K562 (cell line): ENCODE data around the gene ORAI3. TPM values are rescaled to one million over a fixed set of nuclear protein-coding genes. Genes with fewer than 3 reads are reported as not detected.

ENCODE experiments used
- ARHGAP35 ChIP-seq: fragments of 450-650 bp; IDR thresholded peaks from 2 replicates; pipeline ENCODE4 v1.6.1; 2018; ENCODE audit not compliant: partially characterized antibody
- CAMTA2 ChIP-seq: fragments of 250-450 bp; sonication (Bioruptor Pico); conservative IDR thresholded peaks from 2 replicates; pipeline ENCODE4 v1.5.1; 2022
- CBFA2T3 ChIP-seq: fragments of 450-650 bp; IDR thresholded peaks from 2 replicates; pipeline ENCODE4 v1.6.1; 2017
- GATA2 ChIP-seq: sonication (generic); formaldehyde crosslinking; IDR thresholded peaks from 2 replicates; pipeline ENCODE4 v1.4.0; 2020; ENCODE audit warnings: mild to moderate bottlenecking, missing genetic modification reagents
- HMG20A ChIP-seq: fragments of 450-650 bp; formaldehyde crosslinking; conservative IDR thresholded peaks from 2 replicates; pipeline ENCODE4 v1.4.0; 2020; ENCODE audit warnings: mild to moderate bottlenecking, mixed read lengths
- HNRNPLL ChIP-seq: fragments of 200-400 bp; formaldehyde crosslinking; IDR thresholded peaks from 2 replicates; pipeline ENCODE4 v1.6.1; 2017; ENCODE audit warnings: low read length, low read depth, mild to moderate bottlenecking; ENCODE audit not compliant: poor library complexity, severe bottlenecking
- ILK ChIP-seq: fragments of 450-650 bp; IDR thresholded peaks from 2 replicates; pipeline ENCODE4 v1.6.1; 2016; ENCODE audit warnings: missing genetic modification characterization, low read depth, mild to moderate bottlenecking, missing compliant biosample characterization, moderate library complexity, borderline replicate concordance
- MBD2 ChIP-seq: sonication (generic); IDR thresholded peaks from 2 replicates; pipeline ENCODE4 v1.6.1; 2016; ENCODE audit warnings: low read depth, borderline replicate concordance
- MTA2 ChIP-seq: fragments of 450-650 bp; IDR thresholded peaks from 2 replicates; pipeline ENCODE4 v1.6.1; 2016; ENCODE audit warnings: low read depth
- SMARCA4 ChIP-seq: fragments of 450-650 bp; IDR thresholded peaks from 2 replicates; pipeline ENCODE4 v1.6.1; 2016
- ZC3H11A ChIP-seq: IDR thresholded peaks from 2 replicates; pipeline ENCODE4 v1.6.1; 2012; ENCODE audit warnings: low read depth, low read length, improper control_type of control experiment
- ZFX ChIP-seq: sonication (generic); formaldehyde crosslinking; IDR thresholded peaks from 2 replicates; pipeline ENCODE4 v1.8.0; 2022; ENCODE audit warnings: mild to moderate bottlenecking, missing genetic modification reagents, moderate library complexity
- ZNF589 ChIP-seq: fragments of 200-800 bp; sonication (Bioruptor generic); IDR thresholded peaks from 2 replicates; pipeline ENCODE4 v1.6.1; 2016; ENCODE audit warnings: low read depth, missing genetic modification characterization, missing compliant biosample characterization
- ZNF707 ChIP-seq: fragments of 250-450 bp; sonication (Bioruptor Pico); conservative IDR thresholded peaks from 2 replicates; pipeline ENCODE4 v1.8.0; 2022; ENCODE audit warnings: inconsistent platforms, mild to moderate bottlenecking, moderate library complexity
- ZNF79 ChIP-seq: fragments of 250-450 bp; sonication (Bioruptor Pico); IDR thresholded peaks from 2 replicates; pipeline ENCODE4 v1.4.0; 2020; ENCODE audit warnings: low read depth, mild to moderate bottlenecking, moderate library complexity
- ZSCAN29 ChIP-seq: fragments of 450-650 bp; IDR thresholded peaks from 2 replicates; pipeline ENCODE4 v1.6.1; 2017
- polyA plus RNA-seq, 8 experiments: library from polyadenylated mRNA; depleted of rRNA in 4 of 8; stranded (reverse) in 5 of 8; unstranded in 3 of 8; fragments of >200 nt; fragmentation: Nextera tagmentation in 2 of 8; fragmentation: Illumina TruSeq in 1 of 8; extraction: Ambion mirVana in 2 of 8; extraction: Trizol in 1 of 8; gene quantifications; 2 replicates each; pipeline versions ENCODE4 v1.2.1 to v1.2.3, GENCODE V29; 2011 to 2014; ENCODE audit warnings: inconsistent platforms in 1 of 8, missing spikeins in 1 of 8
- total RNA-seq, 7 experiments: library from RNA; depleted of rRNA in 6 of 7; stranded (reverse); fragments of >200 nt in 6 of 7; fragmentation: Illumina TruSeq in 2 of 7; extraction: Trizol in 2 of 7; gene quantifications; 2 replicates each; pipeline versions ENCODE4 v1.2.1 to v1.2.3, GENCODE V29; 2011 to 2021; ENCODE audit warnings: low replicate concordance in 1 of 7
- TF ChIP-seq, protein P1 (sequence below): sonication (generic); formaldehyde crosslinking; IDR thresholded peaks from 2 replicates; pipeline ENCODE4 v1.8.0; 2022; ENCODE audit warnings: mild to moderate bottlenecking, missing genetic modification reagents
- TF ChIP-seq, protein P2 (sequence below): sonication (generic); formaldehyde crosslinking; IDR thresholded peaks from 2 replicates; pipeline ENCODE4 v1.9.0; 2022; ENCODE audit warnings: mild to moderate bottlenecking, missing genetic modification reagents
- TF ChIP-seq, protein P3 (sequence below): IDR thresholded peaks from 2 replicates; pipeline ENCODE4 v1.6.1; 2014; ENCODE audit warnings: antibody characterized with exemption
- TF ChIP-seq, protein P4 (sequence below): IDR thresholded peaks from 2 replicates; pipeline ENCODE4 v1.6.1; 2016; ENCODE audit warnings: missing genetic modification characterization, missing compliant biosample characterization
- TF ChIP-seq, protein P5 (sequence below), 3 experiments: fragments of 200-800 bp in 1 of 3; fragments of 250-450 bp in 1 of 3; fragments of 450-650 bp in 1 of 3; sonication (Bioruptor Pico) in 1 of 3; sonication (Bioruptor generic) in 1 of 3; formaldehyde crosslinking in 1 of 3; IDR thresholded peaks; 2 replicates each; pipeline versions ENCODE4 v1.6.1 to v1.8.0; 2016 to 2022; ENCODE audit warnings: mild to moderate bottlenecking in 2 of 3, missing genetic modification characterization in 2 of 3, missing compliant biosample characterization in 1 of 3, moderate library complexity in 1 of 3

Gene ORAI3
- total and polyA plus RNA-seq, 9 of the 15 experiments (the other 6 are each of a cell fraction or from before 2014, with no cell fraction given): 4.9 to 23.3 (median 14.1) TPM

DNA sequence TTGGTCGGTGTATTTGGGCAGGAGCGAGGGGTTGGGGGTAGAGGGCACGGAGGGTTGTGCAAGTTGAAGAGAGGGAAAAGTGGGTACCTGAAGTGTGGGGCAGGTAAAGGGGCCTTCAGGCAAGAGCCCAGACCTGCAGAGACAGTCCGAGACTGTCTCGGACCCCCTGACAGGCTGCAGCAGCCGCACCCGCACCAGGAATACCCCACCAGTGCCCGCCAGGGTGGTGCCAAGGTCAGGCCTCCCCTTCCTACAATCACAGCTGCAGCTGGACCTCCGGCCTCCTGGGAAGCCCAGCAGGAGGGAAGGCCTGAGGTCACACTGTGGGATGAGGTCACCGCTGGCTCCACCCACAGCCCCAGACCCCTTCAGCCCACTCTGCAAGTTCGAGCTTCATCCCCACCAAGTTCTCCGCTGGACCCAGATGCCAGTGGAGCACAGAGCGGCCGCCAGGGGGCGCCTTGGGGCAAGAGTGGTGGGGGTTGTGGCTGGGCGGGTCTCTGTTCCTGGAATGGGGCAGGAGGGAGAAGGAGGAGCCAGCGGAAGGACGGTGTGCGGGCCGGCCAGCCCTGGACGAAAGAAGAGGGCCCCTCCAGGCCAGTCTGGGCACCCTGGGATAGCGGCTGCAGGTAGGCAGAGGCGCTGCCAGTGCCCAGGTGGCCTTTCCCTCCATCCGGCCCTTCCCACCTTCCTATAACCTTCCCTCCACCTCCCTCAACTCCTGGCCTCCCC, 36.0 kb downstream of the ORAI3 start, which contains the start of gene HSD3B7 (continued):
- TF ChIP-seq, protein P1, sequence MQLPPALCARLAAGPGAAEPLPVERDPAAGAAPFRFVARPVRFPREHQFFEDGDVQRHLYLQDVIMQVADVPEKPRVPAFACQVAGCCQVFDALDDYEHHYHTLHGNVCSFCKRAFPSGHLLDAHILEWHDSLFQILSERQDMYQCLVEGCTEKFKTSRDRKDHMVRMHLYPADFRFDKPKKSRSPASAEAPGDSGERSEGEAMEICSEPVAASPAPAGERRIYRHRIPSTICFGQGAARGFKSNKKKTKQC: no peak
- no peak; the same call in 1 of the 2 replicates for TF ChIP-seq ZFX (CRISPR knock-in tag)
- TF ChIP-seq CBFA2T3: 0 out of 2 replicates have a peak, but pooled peaks have one; percentile 3
- TF ChIP-seq ZNF79 (CRISPR knock-in tag): no peak
- TF ChIP-seq, protein P2, sequence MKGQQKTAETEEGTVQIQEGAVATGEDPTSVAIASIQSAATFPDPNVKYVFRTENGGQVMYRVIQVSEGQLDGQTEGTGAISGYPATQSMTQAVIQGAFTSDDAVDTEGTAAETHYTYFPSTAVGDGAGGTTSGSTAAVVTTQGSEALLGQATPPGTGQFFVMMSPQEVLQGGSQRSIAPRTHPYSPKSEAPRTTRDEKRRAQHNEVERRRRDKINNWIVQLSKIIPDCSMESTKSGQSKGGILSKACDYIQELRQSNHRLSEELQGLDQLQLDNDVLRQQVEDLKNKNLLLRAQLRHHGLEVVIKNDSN (CRISPR knock-in tag): no peak
- TF ChIP-seq ILK: no peak
- no peak for TF ChIP-seq HNRNPLL
- 0 out of 2 replicates have a peak, but pooled peaks have one; percentile 24 for TF ChIP-seq SMARCA4
- TF ChIP-seq ZC3H11A: no peak
- no peak for TF ChIP-seq MTA2
- TF ChIP-seq, protein P3, sequence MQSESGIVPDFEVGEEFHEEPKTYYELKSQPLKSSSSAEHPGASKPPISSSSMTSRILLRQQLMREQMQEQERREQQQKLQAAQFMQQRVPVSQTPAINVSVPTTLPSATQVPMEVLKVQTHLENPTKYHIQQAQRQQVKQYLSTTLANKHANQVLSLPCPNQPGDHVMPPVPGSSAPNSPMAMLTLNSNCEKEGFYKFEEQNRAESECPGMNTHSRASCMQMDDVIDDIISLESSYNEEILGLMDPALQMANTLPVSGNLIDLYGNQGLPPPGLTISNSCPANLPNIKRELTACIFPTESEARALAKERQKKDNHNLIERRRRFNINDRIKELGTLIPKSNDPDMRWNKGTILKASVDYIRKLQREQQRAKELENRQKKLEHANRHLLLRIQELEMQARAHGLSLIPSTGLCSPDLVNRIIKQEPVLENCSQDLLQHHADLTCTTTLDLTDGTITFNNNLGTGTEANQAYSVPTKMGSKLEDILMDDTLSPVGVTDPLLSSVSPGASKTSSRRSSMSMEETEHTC: no peak
- no peak for TF ChIP-seq ARHGAP35
- no peak for TF ChIP-seq ZNF707 (CRISPR knock-in tag)
- no peak; the same call in 1 of the 2 replicates for TF ChIP-seq MBD2
- TF ChIP-seq, protein P4, sequence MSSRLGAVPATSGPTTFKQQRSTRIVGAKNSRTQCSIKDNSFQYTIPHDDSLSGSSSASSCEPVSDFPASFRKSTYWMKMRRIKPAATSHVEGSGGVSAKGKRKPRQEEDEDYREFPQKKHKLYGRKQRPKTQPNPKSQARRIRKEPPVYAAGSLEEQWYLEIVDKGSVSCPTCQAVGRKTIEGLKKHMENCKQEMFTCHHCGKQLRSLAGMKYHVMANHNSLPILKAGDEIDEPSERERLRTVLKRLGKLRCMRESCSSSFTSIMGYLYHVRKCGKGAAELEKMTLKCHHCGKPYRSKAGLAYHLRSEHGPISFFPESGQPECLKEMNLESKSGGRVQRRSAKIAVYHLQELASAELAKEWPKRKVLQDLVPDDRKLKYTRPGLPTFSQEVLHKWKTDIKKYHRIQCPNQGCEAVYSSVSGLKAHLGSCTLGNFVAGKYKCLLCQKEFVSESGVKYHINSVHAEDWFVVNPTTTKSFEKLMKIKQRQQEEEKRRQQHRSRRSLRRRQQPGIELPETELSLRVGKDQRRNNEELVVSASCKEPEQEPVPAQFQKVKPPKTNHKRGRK (tag): no peak
- TF ChIP-seq GATA2 (CRISPR knock-in tag): no peak
- TF ChIP-seq CAMTA2: no peak
- TF ChIP-seq, protein P5, sequence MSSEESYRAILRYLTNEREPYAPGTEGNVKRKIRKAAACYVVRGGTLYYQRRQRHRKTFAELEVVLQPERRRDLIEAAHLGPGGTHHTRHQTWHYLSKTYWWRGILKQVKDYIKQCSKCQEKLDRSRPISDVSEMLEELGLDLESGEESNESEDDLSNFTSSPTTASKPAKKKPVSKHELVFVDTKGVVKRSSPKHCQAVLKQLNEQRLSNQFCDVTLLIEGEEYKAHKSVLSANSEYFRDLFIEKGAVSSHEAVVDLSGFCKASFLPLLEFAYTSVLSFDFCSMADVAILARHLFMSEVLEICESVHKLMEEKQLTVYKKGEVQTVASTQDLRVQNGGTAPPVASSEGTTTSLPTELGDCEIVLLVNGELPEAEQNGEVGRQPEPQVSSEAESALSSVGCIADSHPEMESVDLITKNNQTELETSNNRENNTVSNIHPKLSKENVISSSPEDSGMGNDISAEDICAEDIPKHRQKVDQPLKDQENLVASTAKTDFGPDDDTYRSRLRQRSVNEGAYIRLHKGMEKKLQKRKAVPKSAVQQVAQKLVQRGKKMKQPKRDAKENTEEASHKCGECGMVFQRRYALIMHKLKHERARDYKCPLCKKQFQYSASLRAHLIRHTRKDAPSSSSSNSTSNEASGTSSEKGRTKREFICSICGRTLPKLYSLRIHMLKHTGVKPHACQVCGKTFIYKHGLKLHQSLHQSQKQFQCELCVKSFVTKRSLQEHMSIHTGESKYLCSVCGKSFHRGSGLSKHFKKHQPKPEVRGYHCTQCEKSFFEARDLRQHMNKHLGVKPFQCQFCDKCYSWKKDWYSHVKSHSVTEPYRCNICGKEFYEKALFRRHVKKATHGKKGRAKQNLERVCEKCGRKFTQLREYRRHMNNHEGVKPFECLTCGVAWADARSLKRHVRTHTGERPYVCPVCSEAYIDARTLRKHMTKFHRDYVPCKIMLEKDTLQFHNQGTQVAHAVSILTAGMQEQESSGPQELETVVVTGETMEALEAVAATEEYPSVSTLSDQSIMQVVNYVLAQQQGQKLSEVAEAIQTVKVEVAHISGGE (CRISPR knock-in tag; IDR thresholded peaks at IDR 0.05): no peak; a peak in 1 of 6 replicates
- no peak for TF ChIP-seq HMG20A (CRISPR knock-in tag)
- no peak for TF ChIP-seq ZSCAN29
- TF ChIP-seq ZNF589 (CRISPR knock-in tag): no peak
